HepG2 (cell line): ENCODE data around the gene TNFRSF1B. TPM values are rescaled to one million over a fixed set of nuclear protein-coding genes. Genes with fewer than 3 reads are reported as not detected.

Experiments
- ATAC-seq: fragments of 200-7000 bp; cut with Tn5 transposase; 3 replicates; pipeline ENCODE4 v1.9.1; 2020; ENCODE audit warnings: mild to moderate bottlenecking, moderate library complexity
- BruUV-seq: library from RNA; stranded (reverse); fragments of 400-500 nt; replicated peaks from 2 replicates; lab custom pipeline; 2021; lab: Mats Ljungman, UMichigan
- CTCF ChIA-PET: fragments of 300-600 bp; formaldehyde crosslinking; extraction: SDS; loops from one replicate; lab custom pipeline; 2021; ENCODE audit warnings: low total read pairs, inconsistent platforms, low intra/inter-chr PET ratio; lab: Yijun Ruan, JAX
- POLR2A ChIA-PET: fragments of 350-600 bp; sonication (Branson Sonifier 250); formaldehyde crosslinking; loops from one replicate; lab custom pipeline; 2020; ENCODE audit warnings: antibody characterized with exemption, inconsistent platforms; lab: Yijun Ruan, JAX
- DNase-seq: peaks from one replicate; pipeline ENCODE4 v3.0.0-alpha.2; 2015; ENCODE audit warnings: low spot score
- FAIRE-seq: peaks from 3 replicates; lab custom pipeline; 2011; peaks lifted over from hg19 to GRCh38; lab: Jason Lieb, UNC
- H2AFZ ChIP-seq: one replicate; pipeline ENCODE4 v1.6.1; 2011; ENCODE audit warnings: low read length, inconsistent platforms
- H3K27ac ChIP-seq: fragments of 300-600 bp; 3 replicates; pipeline ENCODE4 v1.8.0; 2011; ENCODE audit warnings: mixed run types, mild to moderate bottlenecking, mixed read lengths, low read length, inconsistent platforms; ENCODE audit not compliant: insufficient read depth; ENCODE audit errors: extremely low read length
- H3K27me3 ChIP-seq, 2 experiments: fragments of 200-600 bp in 1 of 2; 2 replicates in 1 of 2; 3 replicates in 1 of 2; pipeline versions ENCODE4 v1.6.0 to v1.8.0; 2011; ENCODE audit warnings: low read length in 2 of 2, mild to moderate bottlenecking in 2 of 2, moderate library complexity in 2 of 2, inconsistent platforms in 1 of 2; ENCODE audit not compliant: insufficient read depth in 2 of 2, control insufficient read depth in 1 of 2
- H3K36me3 ChIP-seq, 2 experiments: fragments of 200-600 bp in 1 of 2; replicated peaks in 1 of 2; 2 replicates in 1 of 2; 3 replicates in 1 of 2; pipeline versions ENCODE4 v1.5.1 to v1.8.0; 2011; ENCODE audit warnings: low read length in 2 of 2, inconsistent platforms in 1 of 2; ENCODE audit not compliant: insufficient read depth in 2 of 2, control insufficient read depth in 1 of 2
- H3K4me1 ChIP-seq: 2 replicates; pipeline ENCODE4 v1.5.1; 2012; ENCODE audit warnings: low read length, inconsistent platforms; ENCODE audit not compliant: insufficient read depth
- H3K4me2 ChIP-seq: 2 replicates; pipeline ENCODE4 v1.6.0; 2011; ENCODE audit warnings: low read depth, low read length, inconsistent platforms
- H3K4me3 ChIP-seq, 3 experiments: fragments of 200-600 bp in 1 of 3; sonication (generic), shearing (Covaris generic) in 1 of 3; replicated peaks in 1 of 3; 2 replicates each; pipeline ENCODE4 v1.5.1; 2011 to 2016; ENCODE audit warnings: low read length in 3 of 3, inconsistent platforms in 2 of 3, low read depth in 2 of 3, mild to moderate bottlenecking in 2 of 3, control low read depth in 1 of 3, mixed read lengths in 1 of 3; ENCODE audit not compliant: insufficient read depth in 1 of 3
- H3K79me2 ChIP-seq: one replicate; pipeline ENCODE4 v1.6.1; 2011; ENCODE audit warnings: low read length, inconsistent platforms; ENCODE audit not compliant: insufficient read depth
- H3K9ac ChIP-seq: 2 replicates; pipeline ENCODE4 v1.6.0; 2011; ENCODE audit warnings: mild to moderate bottlenecking, low read depth, low read length, inconsistent platforms; ENCODE audit not compliant: insufficient read depth
- H3K9me3 ChIP-seq: 2 replicates; pipeline ENCODE4 v1.5.1; 2012; ENCODE audit warnings: mild to moderate bottlenecking, low read length
- H4K20me1 ChIP-seq: 2 replicates; pipeline ENCODE4 v1.6.0; 2011; ENCODE audit warnings: inconsistent platforms, mild to moderate bottlenecking, low read length, moderate library complexity; ENCODE audit not compliant: insufficient read depth
- AHR ChIP-seq: IDR thresholded peaks from 2 replicates; pipeline ENCODE4 v1.6.1; 2018; ENCODE audit warnings: missing genetic modification reagents, missing compliant biosample characterization
- EEA1 ChIP-seq: sonication (generic); formaldehyde crosslinking; IDR thresholded peaks from 2 replicates; pipeline ENCODE4 v1.5.1; 2020; ENCODE audit warnings: mild to moderate bottlenecking, missing genetic modification reagents, borderline replicate concordance
- IKZF1 ChIP-seq: fragments of 450-650 bp; IDR thresholded peaks from 2 replicates; pipeline ENCODE4 v1.7.1; 2016
- ZNF138 ChIP-seq: sonication (generic); formaldehyde crosslinking; IDR thresholded peaks from 2 replicates; pipeline ENCODE4 v1.5.0; 2020; ENCODE audit warnings: mild to moderate bottlenecking, low read depth, missing genetic modification reagents
- WGBS: methylation state at CpG from one replicate; pipeline ENCODE4 v1.1.6; 2017; ENCODE audit warnings: low lambda C conversion rate; 5-methylcytosine and 5-hydroxymethylcytosine counted together
- in situ Hi-C: cut with HindIII; loops from 2 replicates; pipeline ENCODE4 v1.10.0; 2017; ENCODE audit warnings: low pct_unique_long_range_greater_than_20kb; ENCODE audit not compliant: extremely low pct_ligation_motif_present
- intact Hi-C: fragments of 100-400 bp; cut with micrococcal nuclease; formaldehyde crosslinking; loops from one replicate; pipeline ENCODE4 v1.10.0; 2022; ENCODE audit not compliant: unreplicated experiment
- polyA plus RNA-seq, 8 experiments: library from polyadenylated mRNA; depleted of rRNA in 3 of 8; stranded (reverse) in 7 of 8; unstranded in 1 of 8; fragments of >200 nt; fragmentation: Illumina TruSeq in 4 of 8; extraction: Trizol in 4 of 8; gene quantifications; 2 replicates each; pipeline versions ENCODE4 v1.2.1 to v1.2.3, GENCODE V29; 2011 to 2016; ENCODE audit warnings: low read depth in 4 of 8, missing spikeins in 1 of 8, mixed read lengths in 1 of 8; ENCODE audit not compliant: insufficient read depth in 1 of 8
- total RNA-seq, 5 experiments: library from RNA; depleted of rRNA; stranded (reverse); fragments of >200 nt; fragmentation: Illumina TruSeq; extraction: Trizol; gene quantifications; 2 replicates each; pipeline ENCODE4 v1.2.3, GENCODE V29; 2016; ENCODE audit warnings: low read depth in 1 of 5
- TF ChIP-seq, protein P1 (sequence below), 2 experiments: fragments of 450-650 bp in 1 of 2; sonication (generic) in 1 of 2; formaldehyde crosslinking in 1 of 2; IDR thresholded peaks; 2 replicates each; pipeline versions ENCODE4 v1.6.1 to v1.8.0; 2016 to 2022; ENCODE audit warnings: antibody characterized with exemption in 1 of 2, mild to moderate bottlenecking in 1 of 2, missing genetic modification reagents in 1 of 2
- TF ChIP-seq, protein P2 (sequence below): sonication (generic); formaldehyde crosslinking; IDR thresholded peaks from 2 replicates; pipeline ENCODE4 v1.4.0; 2020; ENCODE audit warnings: missing genetic modification reagents, borderline replicate concordance
- TF ChIP-seq, protein P3 (sequence below): sonication (generic); formaldehyde crosslinking; IDR thresholded peaks from 2 replicates; pipeline ENCODE4 v1.5.0; 2020; ENCODE audit warnings: missing genetic modification reagents

The TNFRSF1B gene
- total and polyA plus RNA-seq, 2 of the 13 experiments (the other 11 are each of a cell fraction or from before 2014, with no cell fraction given): 0.04 to 0.11 TPM

- Histone ChIP-seq H3K79me2 (no peaks in the 10 kb centered on the region), H3K27ac (no peak overlapping the region), H3K27me3 (no peaks in the 10 kb centered on the region), H3K4me3 (no peak overlapping the region), H4K20me1 (no peaks in the 10 kb centered on the region), H3K4me1 (no peaks in the 10 kb centered on the region), H3K4me2 (no peak overlapping the region), H3K9me3 (no peaks in the 10 kb centered on the region), H2AFZ (no peak overlapping the region), H3K36me3 (no peaks in the 10 kb centered on the region), H3K9ac (no peak overlapping the region)
- DNase-seq (no peak), ATAC-seq (no peak), FAIRE-seq (no peak)
- CTCF ChIA-PET: interaction anchor here (1.0 to 3.6 kb wide), 3 partner anchors 72 to 91 kb away, joined by 3 to 93 read pairs (median 13); no protein-coding TSS in a partner anchor
- 0% methylated on average over 1 of the region's 3 CpGs for WGBS
- TF ChIP-seq, protein P1, sequence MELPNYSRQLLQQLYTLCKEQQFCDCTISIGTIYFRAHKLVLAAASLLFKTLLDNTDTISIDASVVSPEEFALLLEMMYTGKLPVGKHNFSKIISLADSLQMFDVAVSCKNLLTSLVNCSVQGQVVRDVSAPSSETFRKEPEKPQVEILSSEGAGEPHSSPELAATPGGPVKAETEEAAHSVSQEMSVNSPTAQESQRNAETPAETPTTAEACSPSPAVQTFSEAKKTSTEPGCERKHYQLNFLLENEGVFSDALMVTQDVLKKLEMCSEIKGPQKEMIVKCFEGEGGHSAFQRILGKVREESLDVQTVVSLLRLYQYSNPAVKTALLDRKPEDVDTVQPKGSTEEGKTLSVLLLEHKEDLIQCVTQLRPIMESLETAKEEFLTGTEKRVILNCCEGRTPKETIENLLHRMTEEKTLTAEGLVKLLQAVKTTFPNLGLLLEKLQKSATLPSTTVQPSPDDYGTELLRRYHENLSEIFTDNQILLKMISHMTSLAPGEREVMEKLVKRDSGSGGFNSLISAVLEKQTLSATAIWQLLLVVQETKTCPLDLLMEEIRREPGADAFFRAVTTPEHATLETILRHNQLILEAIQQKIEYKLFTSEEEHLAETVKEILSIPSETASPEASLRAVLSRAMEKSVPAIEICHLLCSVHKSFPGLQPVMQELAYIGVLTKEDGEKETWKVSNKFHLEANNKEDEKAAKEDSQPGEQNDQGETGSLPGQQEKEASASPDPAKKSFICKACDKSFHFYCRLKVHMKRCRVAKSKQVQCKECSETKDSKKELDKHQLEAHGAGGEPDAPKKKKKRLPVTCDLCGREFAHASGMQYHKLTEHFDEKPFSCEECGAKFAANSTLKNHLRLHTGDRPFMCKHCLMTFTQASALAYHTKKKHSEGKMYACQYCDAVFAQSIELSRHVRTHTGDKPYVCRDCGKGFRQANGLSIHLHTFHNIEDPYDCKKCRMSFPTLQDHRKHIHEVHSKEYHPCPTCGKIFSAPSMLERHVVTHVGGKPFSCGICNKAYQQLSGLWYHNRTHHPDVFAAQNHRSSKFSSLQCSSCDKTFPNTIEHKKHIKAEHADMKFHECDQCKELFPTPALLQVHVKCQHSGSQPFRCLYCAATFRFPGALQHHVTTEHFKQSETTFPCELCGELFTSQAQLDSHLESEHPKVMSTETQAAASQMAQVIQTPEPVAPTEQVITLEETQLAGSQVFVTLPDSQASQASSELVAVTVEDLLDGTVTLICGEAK (IDR thresholded peaks at IDR 0.05): no peak
- TF ChIP-seq, protein P1 (CRISPR knock-in tag; IDR thresholded peaks at IDR 0.05): no peak
- TF ChIP-seq AHR (CRISPR knock-in tag) (no peak), EEA1 (CRISPR knock-in tag) (no peak), IKZF1 (no peak), ZNF138 (no peak)
- TF ChIP-seq, protein P2, sequence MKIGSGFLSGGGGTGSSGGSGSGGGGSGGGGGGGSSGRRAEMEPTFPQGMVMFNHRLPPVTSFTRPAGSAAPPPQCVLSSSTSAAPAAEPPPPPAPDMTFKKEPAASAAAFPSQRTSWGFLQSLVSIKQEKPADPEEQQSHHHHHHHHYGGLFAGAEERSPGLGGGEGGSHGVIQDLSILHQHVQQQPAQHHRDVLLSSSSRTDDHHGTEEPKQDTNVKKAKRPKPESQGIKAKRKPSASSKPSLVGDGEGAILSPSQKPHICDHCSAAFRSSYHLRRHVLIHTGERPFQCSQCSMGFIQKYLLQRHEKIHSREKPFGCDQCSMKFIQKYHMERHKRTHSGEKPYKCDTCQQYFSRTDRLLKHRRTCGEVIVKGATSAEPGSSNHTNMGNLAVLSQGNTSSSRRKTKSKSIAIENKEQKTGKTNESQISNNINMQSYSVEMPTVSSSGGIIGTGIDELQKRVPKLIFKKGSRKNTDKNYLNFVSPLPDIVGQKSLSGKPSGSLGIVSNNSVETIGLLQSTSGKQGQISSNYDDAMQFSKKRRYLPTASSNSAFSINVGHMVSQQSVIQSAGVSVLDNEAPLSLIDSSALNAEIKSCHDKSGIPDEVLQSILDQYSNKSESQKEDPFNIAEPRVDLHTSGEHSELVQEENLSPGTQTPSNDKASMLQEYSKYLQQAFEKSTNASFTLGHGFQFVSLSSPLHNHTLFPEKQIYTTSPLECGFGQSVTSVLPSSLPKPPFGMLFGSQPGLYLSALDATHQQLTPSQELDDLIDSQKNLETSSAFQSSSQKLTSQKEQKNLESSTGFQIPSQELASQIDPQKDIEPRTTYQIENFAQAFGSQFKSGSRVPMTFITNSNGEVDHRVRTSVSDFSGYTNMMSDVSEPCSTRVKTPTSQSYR (CRISPR knock-in tag): no peak
- TF ChIP-seq, protein P3, sequence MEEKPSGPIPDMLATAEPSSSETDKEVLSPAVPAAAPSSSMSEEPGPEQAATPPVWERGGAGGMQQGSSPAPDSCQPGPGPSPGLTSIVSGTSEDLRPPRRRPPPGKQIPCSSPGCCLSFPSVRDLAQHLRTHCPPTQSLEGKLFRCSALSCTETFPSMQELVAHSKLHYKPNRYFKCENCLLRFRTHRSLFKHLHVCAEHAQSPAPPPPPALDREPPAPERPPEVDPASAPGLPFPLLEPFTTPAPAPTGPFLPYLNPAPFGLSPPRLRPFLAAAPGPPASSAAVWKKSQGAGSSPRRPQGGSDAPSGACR (CRISPR knock-in tag): no peak
- BruUV-seq: no TSS peak
- in situ Hi-C loops: loop anchor here (5.0 kb wide), 1 partner anchor 87 kb away; no protein-coding TSS in a partner anchor
- intact Hi-C loops: loop anchor here (1.0 kb wide), 1 partner anchor 85 kb away; no protein-coding TSS in a partner anchor
- POLR2A ChIA-PET: no interaction called here
These were observed 42.7 kb downstream of the TNFRSF1B start for GRCh38 chr1:12209495-12209832.
